Left ventricle myocardium superior (tissue), 1 donor: Measurements from ENCODE around the gene MSRB1. TPM values are rescaled to one million over a fixed set of nuclear protein-coding genes. Genes with fewer than 3 reads are reported as not detected.
"Not testable (repeated sequence)": the region's sequence is repeated elsewhere in the genome, so short reads cannot be mapped to it uniquely, and the experiment has no call there.

Source experiments
- ATAC-seq: fragments of 200-7000 bp; cut with Tn5 transposase; one replicate; pipeline ENCODE4 v1.9.1; 2020; ENCODE audit warnings: mild to moderate bottlenecking, moderate library complexity
- DNase-seq: peaks from one replicate; pipeline ENCODE4 v3.0.0-alpha.2; 2020
- intact Hi-C: fragments of 100-400 bp; cut with micrococcal nuclease; formaldehyde crosslinking; loops from one replicate; pipeline ENCODE4 v1.11.0; 2022
- total RNA-seq: library from RNA; stranded (reverse); fragmentation: NEBNext Ultra II Directional; extraction: Animal tissue kit (Norgen Biotek cat#: 25700); gene quantifications from one replicate; pipeline ENCODE4 v1.2.1, GENCODE V29; 2021
- donor health status: DM: no; HTN: yes; CAD: no; lungs with severe emphysema.

MSRB1 gene
- total RNA-seq, 1 donor from 2014 or later, result 25.9 TPM

GRCh38 chr16:1945559-1946391 is 2.8 kb upstream of the MSRB1 start:
- DNase-seq (no peak), ATAC-seq (no peak)
- intact Hi-C loops, result no loop called here

- DNase-seq (no peak), ATAC-seq (no peak)
- intact Hi-C loops, result no loop called here
Observed at GRCh38 chr16:1944612-1945199, 1.7 kb upstream of the MSRB1 start.

GRCh38 chr16:1942047-1942809 is 771 bp downstream of the MSRB1 start:
- ATAC-seq (peak; percentile 7), DNase-seq (peak; percentile 44)
- intact Hi-C loops, result no loop called here

- no peak for DNase-seq
Observed at GRCh38 chr16:1941162-1942046, 1.6 kb downstream of the MSRB1 start.

GRCh38 chr16:1940273-1941161 is 2.5 kb downstream of the MSRB1 start:
- intact Hi-C loops, result no loop called here

More at GRCh38 chr16:1941162-1942046, 1.6 kb downstream of the MSRB1 start:
- intact Hi-C loops, result no loop called here
- ATAC-seq, result no peak

GRCh38 chr16:1939833-1940232 is 3.2 kb downstream of the MSRB1 start:
- not testable (repeated sequence) for DNase-seq, ATAC-seq
- intact Hi-C loops, result loop anchor here (10.0 kb wide), 1 partner anchor 75 kb away; no protein-coding TSS in a partner anchor

More at GRCh38 chr16:1940273-1941161, 2.5 kb downstream of the MSRB1 start:
- no peak for ATAC-seq
- no peak for DNase-seq

GRCh38 chr16:1938910-1939309 is 4.1 kb downstream of the MSRB1 start:
- DNase-seq (no peak), ATAC-seq (no peak)
- intact Hi-C loops, result loop anchor here (10.0 kb wide), 1 partner anchor 74 kb away; no protein-coding TSS in a partner anchor

- DNase-seq, result no peak
- ATAC-seq, result no peak
- intact Hi-C loops, result loop anchor here (10.0 kb wide), 1 partner anchor 74 kb away; no protein-coding TSS in a partner anchor
Observed at GRCh38 chr16:1938316-1938715, 4.7 kb downstream of the MSRB1 start.

GRCh38 chr16:1936945-1937479 is 6.0 kb downstream of the MSRB1 start:
- no peak for ATAC-seq
- DNase-seq, result no peak
- intact Hi-C loops, result loop anchor here (10.0 kb wide), 1 partner anchor 72 kb away; no protein-coding TSS in a partner anchor

GRCh38 chr16:1933097-1933661 is 9.8 kb downstream of the MSRB1 start:
- no peak for DNase-seq
- intact Hi-C loops, result loop anchor here (10.0 kb wide), 1 partner anchor 68 kb away; no protein-coding TSS in a partner anchor
- ATAC-seq, result no peak

- ATAC-seq (peak; percentile 6), DNase-seq (no peak)
- intact Hi-C loops, result loop anchor here (10.0 kb wide), 1 partner anchor 68 kb away; no protein-coding TSS in a partner anchor
Observed at GRCh38 chr16:1932050-1933028, 10.7 kb downstream of the MSRB1 start.

GRCh38 chr16:1930338-1930720 is 12.7 kb downstream of the MSRB1 start:
- intact Hi-C loops, result loop anchor here (10.0 kb wide), 1 partner anchor 66 kb away; no protein-coding TSS in a partner anchor
- ATAC-seq (no peak), DNase-seq (no peak)

GRCh38 chr16:1929578-1930337 is 13.2 kb downstream of the MSRB1 start:
- DNase-seq (peak; percentile 96), ATAC-seq (peak; percentile 96)
- intact Hi-C loops, result loop anchor here (10.0 kb wide), 1 partner anchor 65 kb away; no protein-coding TSS in a partner anchor

- DNase-seq (peak; percentile 57), ATAC-seq (peak; percentile 72)
- intact Hi-C loops, result no loop called here
Observed at GRCh38 chr16:1929105-1929504, 13.9 kb downstream of the MSRB1 start.

- DNase-seq (no peak), ATAC-seq (no peak)
- intact Hi-C loops, result no loop called here
Observed at GRCh38 chr16:1926271-1926670, 16.7 kb downstream of the MSRB1 start.
